Stimulated activated CD8-positive, alpha-beta memory T cell treated with anti-CD3 and anti-CD28 coated beads, Interleukin-4, amount 100 ng/mL, for 1 hour (primary cell): Measurements from ENCODE around the gene GATB.

Experiments used
- DNase-seq, 2 donors: peaks; one replicate each; pipeline ENCODE4 v3.0.0-alpha.2; 2020; ENCODE audit warnings: low read depth in 2 of 2, low spot score in 1 of 2

The GATB gene

GRCh38 chr4:151760712-151761661 is at the start of gene GATB:
GATB (minus strand) TSS chr4:151761007; CDS start chr4:151760982, 25 bp downstream.
- peak; percentile 71 to 84 for DNase-seq

- DNase-seq, result no peak
Observed at GRCh38 chr4:151810476-151810875, 49.7 kb upstream of the GATB start.

GRCh38 chr4:151809716-151810115 is 48.9 kb upstream of the GATB start:
- no peak for DNase-seq

GRCh38 chr4:151808542-151808941 is 47.7 kb upstream of the GATB start:
- DNase-seq, result no peak

GRCh38 chr4:151808120-151808529 is 47.3 kb upstream of the GATB start:
- no peak for DNase-seq

GRCh38 chr4:151807220-151807619 is 46.4 kb upstream of the GATB start:
- no peak for DNase-seq

GRCh38 chr4:151806511-151806927 is 45.7 kb upstream of the GATB start:
- no peak for DNase-seq

GRCh38 chr4:151804821-151805220 is 44.0 kb upstream of the GATB start:
- DNase-seq, result no peak

- no peak for DNase-seq
Observed at GRCh38 chr4:151804086-151804630, 43.4 kb upstream of the GATB start.

- no peak for DNase-seq
Observed at GRCh38 chr4:151803246-151803645, 42.4 kb upstream of the GATB start.

GRCh38 chr4:151801547-151802516 is 41.0 kb upstream of the GATB start:
- DNase-seq, result peak; percentile 5 to 29

- no peak for DNase-seq
Observed at GRCh38 chr4:151799417-151800012, 38.7 kb upstream of the GATB start.

- DNase-seq, result no peak
Observed at GRCh38 chr4:151798678-151799416, 38.0 kb upstream of the GATB start.

GRCh38 chr4:151797853-151798252 is 37.0 kb upstream of the GATB start:
- no peak for DNase-seq

- no peak for DNase-seq
Observed at GRCh38 chr4:151797131-151797530, 36.3 kb upstream of the GATB start.

GRCh38 chr4:151796106-151796505 is 35.3 kb upstream of the GATB start:
- DNase-seq, result no peak

- no peak for DNase-seq
Observed at GRCh38 chr4:151792995-151793394, 32.2 kb upstream of the GATB start.

- DNase-seq, result no peak
Observed at GRCh38 chr4:151792530-151792929, 31.7 kb upstream of the GATB start.

- no peak for DNase-seq
Observed at GRCh38 chr4:151788021-151788420, 27.2 kb upstream of the GATB start.

- DNase-seq, result no peak
Observed at GRCh38 chr4:151786158-151786495, 25.3 kb upstream of the GATB start.
